Measurements from ENCODE around the gene KITLG.

DNA sequence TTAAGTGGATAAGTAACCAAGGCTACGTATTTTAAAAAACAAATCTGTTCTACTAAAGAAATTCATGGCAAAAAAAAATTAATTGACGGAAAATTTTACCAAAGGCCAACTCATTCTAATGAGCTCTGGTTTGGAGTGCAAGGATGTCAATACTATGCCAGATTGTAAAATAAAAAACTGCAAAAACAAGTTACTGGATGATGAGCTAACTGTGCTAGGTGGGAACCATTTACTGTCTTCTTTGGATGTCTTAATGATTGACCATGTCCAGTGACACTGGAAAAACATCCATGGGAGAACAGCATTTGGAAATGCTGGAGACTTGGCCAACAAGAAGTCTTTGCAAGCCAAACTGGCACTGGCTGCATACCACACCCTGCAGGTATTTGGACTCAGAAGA, 41.6 kb downstream of the KITLG start:
- TF ChIP-seq, protein P1, sequence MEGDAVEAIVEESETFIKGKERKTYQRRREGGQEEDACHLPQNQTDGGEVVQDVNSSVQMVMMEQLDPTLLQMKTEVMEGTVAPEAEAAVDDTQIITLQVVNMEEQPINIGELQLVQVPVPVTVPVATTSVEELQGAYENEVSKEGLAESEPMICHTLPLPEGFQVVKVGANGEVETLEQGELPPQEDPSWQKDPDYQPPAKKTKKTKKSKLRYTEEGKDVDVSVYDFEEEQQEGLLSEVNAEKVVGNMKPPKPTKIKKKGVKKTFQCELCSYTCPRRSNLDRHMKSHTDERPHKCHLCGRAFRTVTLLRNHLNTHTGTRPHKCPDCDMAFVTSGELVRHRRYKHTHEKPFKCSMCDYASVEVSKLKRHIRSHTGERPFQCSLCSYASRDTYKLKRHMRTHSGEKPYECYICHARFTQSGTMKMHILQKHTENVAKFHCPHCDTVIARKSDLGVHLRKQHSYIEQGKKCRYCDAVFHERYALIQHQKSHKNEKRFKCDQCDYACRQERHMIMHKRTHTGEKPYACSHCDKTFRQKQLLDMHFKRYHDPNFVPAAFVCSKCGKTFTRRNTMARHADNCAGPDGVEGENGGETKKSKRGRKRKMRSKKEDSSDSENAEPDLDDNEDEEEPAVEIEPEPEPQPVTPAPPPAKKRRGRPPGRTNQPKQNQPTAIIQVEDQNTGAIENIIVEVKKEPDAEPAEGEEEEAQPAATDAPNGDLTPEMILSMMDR (IDR thresholded peaks at IDR 0.05 in 4 of 5, conservative IDR thresholded peaks at IDR 0.05 in 1 of 5): no peak
- TF ChIP-seq POLR2A (IDR thresholded peaks at IDR 0.05): no peak
